NCI-H446 treated with DMSO at 0.1 percent for 48 hours (cell line): Measurements from ENCODE around the gene PTPRN2.

ENCODE experiments used
- DNase-seq: peaks from one replicate; lab custom pipeline; 2025; lab: John Stamatoyannopoulos, UW

The PTPRN2 gene

GRCh38 chr7:158252837-158253669 is 334.6 kb downstream of the PTPRN2 start:
- DNase-seq: no peak

GRCh38 chr7:158252081-158252836 is 335.4 kb downstream of the PTPRN2 start:
- no peak for DNase-seq

GRCh38 chr7:158251061-158251965 is 336.3 kb downstream of the PTPRN2 start:
- DNase-seq: no peak

GRCh38 chr7:158249692-158250091 is 337.9 kb downstream of the PTPRN2 start:
- no peak for DNase-seq

- DNase-seq: no peak
Observed at GRCh38 chr7:158248816-158249215, 338.8 kb downstream of the PTPRN2 start.

DNA sequence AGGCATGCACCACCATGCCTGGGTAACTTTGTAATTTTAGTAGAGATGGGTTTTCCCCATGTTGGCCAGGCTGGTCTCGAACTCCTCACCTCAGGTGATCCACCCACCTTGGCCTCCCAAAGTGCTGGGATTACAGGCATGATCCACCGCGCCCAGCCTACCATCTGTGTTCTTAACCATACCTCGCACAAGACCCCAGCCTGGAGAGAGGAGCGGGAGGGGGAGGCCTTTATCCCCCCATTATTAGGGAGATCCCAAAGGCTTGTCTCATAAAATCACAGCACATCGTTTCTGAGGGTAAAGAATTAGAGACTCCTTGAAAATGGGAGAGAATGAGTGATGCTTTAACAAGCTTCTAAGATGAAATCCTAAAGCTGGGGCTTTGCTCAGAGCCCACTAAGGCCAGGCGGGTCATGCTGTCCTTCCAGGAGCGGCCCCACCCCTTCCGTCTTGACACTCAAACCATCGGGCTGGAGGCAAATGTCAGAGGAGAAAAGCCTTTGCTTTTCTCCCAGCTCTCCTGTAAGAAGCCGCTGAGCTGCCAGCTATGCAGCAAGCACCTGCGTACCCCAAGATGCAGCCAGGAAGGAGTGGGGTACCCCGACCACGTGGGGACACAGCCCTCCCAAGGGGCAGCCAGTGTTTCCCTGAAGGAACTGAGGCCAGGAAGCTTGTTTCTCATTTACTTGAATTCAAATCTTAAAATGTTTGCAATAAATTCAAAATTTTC is 339.7 kb downstream of the PTPRN2 start:
- no peak for DNase-seq

DNA sequence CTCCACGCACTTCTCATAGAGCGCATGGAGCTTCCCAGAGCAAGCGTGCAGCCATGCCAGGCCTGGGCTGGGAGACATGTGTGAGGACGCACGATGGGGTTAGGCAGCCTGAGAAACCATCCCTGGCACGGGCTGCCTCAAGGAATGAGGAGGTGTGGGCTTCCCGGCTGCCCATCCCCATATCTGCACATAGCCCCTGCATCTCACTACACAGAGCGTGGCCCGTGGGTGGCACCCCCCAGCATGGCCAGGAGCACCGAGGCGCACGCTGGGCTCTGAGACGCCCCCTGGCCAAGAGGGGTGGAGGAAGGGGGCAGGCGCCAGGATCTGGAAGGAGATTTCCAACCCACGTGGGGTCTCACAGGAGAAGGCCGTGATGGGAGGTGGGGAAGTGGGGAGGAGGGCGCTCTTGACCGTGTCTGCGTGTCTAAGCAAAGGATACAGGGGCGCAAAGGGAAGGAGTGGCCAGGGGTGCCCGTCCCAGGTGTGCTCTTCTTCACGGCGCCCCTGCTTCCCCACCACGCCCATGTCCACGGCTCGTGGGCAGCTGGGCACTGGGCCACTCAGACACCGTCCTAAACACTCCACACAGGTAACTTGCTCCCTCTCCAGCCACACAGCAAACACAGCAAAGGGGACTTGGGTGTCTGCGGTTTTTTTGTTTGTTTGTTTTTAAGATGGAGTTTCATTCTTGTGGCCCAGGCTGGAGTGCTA is 340.5 kb downstream of the PTPRN2 start:
- no peak for DNase-seq

DNA sequence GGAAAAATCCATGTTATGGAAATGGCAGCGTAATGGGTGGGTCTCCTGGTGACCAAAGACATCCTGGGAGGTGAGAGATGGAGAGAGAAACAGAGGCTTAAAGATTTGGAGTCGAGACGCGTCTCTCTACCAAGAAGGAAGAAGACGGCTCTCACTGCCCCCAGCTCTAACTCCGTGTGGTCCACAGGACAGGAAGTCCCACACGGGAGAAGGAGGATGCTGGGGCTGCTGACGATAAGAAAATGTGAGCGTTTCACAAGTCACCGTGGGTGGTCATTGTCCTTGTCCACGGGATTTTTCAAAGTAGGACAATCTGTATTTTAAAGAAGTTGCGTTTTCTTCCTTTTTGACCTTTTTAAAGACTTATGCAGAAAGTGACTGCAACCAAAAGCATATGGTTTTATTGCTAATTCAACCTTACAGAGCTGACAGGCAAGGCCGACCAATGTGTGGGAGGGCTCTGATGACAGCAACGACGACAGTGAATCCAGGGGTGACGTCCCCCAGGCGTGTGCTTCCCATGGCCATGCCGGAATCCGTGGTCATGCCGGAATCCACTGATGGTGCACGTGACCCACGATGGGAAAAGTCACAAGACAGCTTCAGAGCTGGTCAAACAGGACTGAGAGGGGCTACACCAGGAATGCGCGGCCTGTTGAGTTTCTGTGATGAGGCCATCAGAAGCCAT is 341.2 kb downstream of the PTPRN2 start:
- DNase-seq: no peak

DNA sequence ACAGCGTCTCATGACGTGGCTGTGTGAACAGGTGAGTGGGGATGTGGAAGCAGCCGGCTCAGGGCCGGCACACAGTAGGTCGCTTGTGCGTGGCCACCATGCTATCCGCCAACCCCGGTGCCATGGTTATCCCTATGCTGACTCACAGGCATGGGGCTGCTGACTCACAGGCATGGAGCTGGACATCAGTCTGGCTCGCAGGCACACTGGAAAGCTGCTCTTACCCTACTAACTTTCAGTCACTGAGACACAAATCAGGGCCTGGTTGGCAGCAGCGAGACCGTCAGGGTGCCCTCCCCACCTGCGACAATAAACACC is 341.9 kb downstream of the PTPRN2 start:
- DNase-seq: no peak

GRCh38 chr7:158244873-158245723 is 342.5 kb downstream of the PTPRN2 start:
- no peak for DNase-seq

DNA sequence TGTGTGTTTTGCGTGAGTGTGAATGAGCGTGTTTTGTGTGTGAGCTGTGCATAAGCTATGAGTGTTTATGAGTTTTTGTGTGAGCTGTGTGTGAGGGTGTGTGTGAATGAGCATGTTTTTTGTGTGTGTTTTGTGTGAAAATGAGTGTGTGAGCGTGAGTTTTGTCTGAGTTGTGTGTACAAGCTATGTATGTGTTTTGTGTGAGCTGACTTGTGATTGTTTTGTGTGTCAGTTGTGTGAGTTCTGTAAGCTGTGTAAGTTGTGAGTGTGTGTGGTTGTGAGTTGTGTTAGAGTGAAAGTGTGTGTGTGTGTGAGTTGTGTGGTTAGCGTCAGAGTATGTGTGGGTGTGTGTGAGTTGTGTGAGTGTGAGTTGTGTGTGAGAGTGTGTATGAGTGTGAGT is 343.2 kb downstream of the PTPRN2 start:
- DNase-seq: no peak

DNA sequence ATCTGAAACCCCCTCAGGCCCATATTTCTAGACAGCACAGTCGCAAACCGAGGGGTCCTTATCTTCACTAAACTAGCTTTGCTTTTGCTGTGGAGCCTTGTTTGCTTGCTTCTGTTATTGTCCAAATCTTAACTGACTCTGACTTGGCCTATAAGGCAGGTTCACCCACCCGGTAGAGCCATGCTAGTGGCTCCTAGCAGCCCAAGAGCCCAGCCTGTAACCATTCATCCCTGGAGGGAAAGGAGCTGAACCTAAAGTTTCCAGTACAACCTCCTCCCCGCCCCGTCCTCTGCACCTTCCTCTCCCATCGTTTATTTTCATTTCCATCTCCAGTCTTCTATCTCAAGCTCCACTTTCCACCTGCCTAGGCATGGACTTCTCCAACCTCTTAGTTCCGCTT is 345.7 kb downstream of the PTPRN2 start:
- DNase-seq: no peak

GRCh38 chr7:158240801-158241200 is 346.8 kb downstream of the PTPRN2 start:
- DNase-seq: no peak

DNA sequence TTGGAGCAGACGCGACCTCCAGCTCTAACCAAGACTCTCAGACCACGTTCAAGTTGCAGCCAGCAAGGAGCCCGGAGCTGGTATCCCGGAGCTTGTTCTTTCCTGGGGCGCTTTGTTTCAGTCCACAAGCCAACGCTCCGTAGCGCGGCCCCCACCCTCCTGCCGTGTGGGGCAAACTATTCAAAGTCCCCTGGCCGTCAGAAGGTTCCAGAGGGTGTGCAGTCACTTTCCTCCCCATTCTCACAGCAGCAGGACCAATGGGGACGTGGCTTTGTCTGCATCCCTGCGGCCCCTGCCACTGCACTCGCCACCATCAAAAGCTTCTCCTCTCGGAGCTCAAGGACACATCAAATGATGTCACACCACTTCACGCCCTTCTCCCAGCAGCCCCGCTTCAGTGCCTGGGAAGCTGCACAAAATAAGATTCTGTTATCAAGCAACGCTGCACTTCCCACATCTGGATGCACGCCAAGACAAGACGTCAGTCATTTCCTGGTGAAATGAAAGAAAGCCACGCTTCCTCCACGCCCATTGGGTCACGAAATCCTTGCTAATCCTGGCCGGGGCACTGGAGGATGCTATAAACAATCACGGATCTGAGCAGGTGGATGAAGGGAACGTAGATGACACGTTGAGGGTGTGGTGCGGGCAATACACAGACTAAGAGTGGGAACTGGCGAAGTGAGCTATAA is 348.2 kb downstream of the PTPRN2 start:
- no peak for DNase-seq

- DNase-seq: no peak
Observed at GRCh38 chr7:158238616-158239289, 348.9 kb downstream of the PTPRN2 start.

- no peak for DNase-seq
Observed at GRCh38 chr7:158237672-158238335, 349.8 kb downstream of the PTPRN2 start.

- no peak for DNase-seq
Observed at GRCh38 chr7:158236400-158236799, 351.2 kb downstream of the PTPRN2 start.

- DNase-seq: no peak
Observed at GRCh38 chr7:158235862-158236261, 351.8 kb downstream of the PTPRN2 start.
